Measurements from ENCODE around the gene GABRR2. TPM values are rescaled to one million over a fixed set of nuclear protein-coding genes. Genes with fewer than 3 reads are reported as not detected.

The GABRR2 gene
- total and polyA plus RNA-seq, 4 donors: 0.10 to 1.7 (median 0.35) TPM

DNA sequence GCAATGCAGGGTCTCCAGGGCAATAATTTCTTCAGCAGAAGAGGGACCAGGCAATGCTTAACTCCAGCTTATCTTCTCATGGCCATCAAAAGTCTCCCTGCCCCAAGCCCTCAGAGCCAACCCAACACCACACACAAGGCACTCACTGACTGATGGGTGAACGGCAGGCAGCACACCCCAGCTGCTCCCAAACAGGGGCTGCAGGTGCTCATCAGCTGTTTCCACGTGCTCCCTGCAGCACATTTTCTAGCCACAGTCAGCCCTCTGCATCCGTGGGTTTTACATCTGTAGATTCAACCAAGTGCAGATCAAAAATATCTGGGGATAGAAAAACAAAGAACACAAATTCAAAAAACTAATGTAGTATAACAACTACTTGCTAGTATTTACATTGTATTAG, 94.0 kb downstream of the GABRR2 start:
- WGBS: 74% methylated on average over 3 of the region's 3 CpGs
- H3K36me3 ChIP-seq (ENCODE audit: control insufficient read depth in 4 of 4, insufficient read depth in 3 of 4, low read depth in 1 of 4, low read length in 3 of 4): no peaks in the 10 kb centered on the region
- no peak overlapping the region for H3K27ac ChIP-seq (ENCODE audit: low read depth in 1 of 2, low read length in 2 of 2)
- DNase-seq (ENCODE audit: low spot score): no peak
- no peak overlapping the region for H3K4me3 ChIP-seq (ENCODE audit: low read depth in 1 of 3, low read length in 3 of 3)
- H3K9me3 ChIP-seq (ENCODE audit: control insufficient read depth in 4 of 4, low read length in 3 of 4): no peaks in the 10 kb centered on the region
- no peaks in the 10 kb centered on the region for H3K27me3 ChIP-seq (ENCODE audit: control insufficient read depth in 4 of 4, insufficient read depth in 4 of 4, low read length in 3 of 4)
- TF ChIP-seq SP1 (IDR thresholded peaks at IDR 0.05) (no peak), MAX (IDR thresholded peaks at IDR 0.05) (no peak), ATF3 (IDR thresholded peaks at IDR 0.05) (no peak), GABPA (IDR thresholded peaks at IDR 0.05 in 1 of 2, conservative IDR thresholded peaks at IDR 0.05 in 1 of 2) (no peak), EGR1 (IDR thresholded peaks at IDR 0.05; ENCODE audit: low read depth in 2 of 2) (no peak)
- no peaks in the 10 kb centered on the region for H3K4me1 ChIP-seq (ENCODE audit: control insufficient read depth in 4 of 4, insufficient read depth in 4 of 4, low read length in 3 of 4)
- H3K9ac ChIP-seq (ENCODE audit: low read depth in 1 of 2, low read length in 2 of 2): no peak overlapping the region

- DNase-seq (ENCODE audit: low spot score): no peak
- 65% methylated on average over 10 of the region's 10 CpGs for WGBS
- H3K27ac ChIP-seq (ENCODE audit: low read depth in 1 of 2, low read length in 2 of 2): no peak within 1 kb of the TSS
- no peaks in the 10 kb centered on the region for H3K9me3 ChIP-seq (ENCODE audit: control insufficient read depth in 4 of 4, low read length in 3 of 4)
- H3K27me3 ChIP-seq (ENCODE audit: control insufficient read depth in 4 of 4, insufficient read depth in 4 of 4, low read length in 3 of 4): no peaks in the 10 kb centered on the region
- no peak within 1 kb of the TSS for H3K9ac ChIP-seq (ENCODE audit: low read depth in 1 of 2, low read length in 2 of 2)
- no peaks in the 10 kb centered on the region for H3K36me3 ChIP-seq (ENCODE audit: control insufficient read depth in 4 of 4, insufficient read depth in 3 of 4, low read depth in 1 of 4, low read length in 3 of 4)
- no peaks in the 10 kb centered on the region for H3K4me1 ChIP-seq (ENCODE audit: control insufficient read depth in 4 of 4, insufficient read depth in 4 of 4, low read length in 3 of 4)
- H3K4me3 ChIP-seq (ENCODE audit: low read depth in 1 of 3, low read length in 3 of 3): no peak within 1 kb of the TSS
- TF ChIP-seq FOXA2 (IDR thresholded peaks at IDR 0.05) (no peak), RXRA (IDR thresholded peaks at IDR 0.05) (no peak), JUND (IDR thresholded peaks at IDR 0.05) (no peak)
Observed at GRCh38 chr6:89217299-89217910, 97.7 kb downstream of the GABRR2 start, which contains the start of gene GABRR1. TSS of gene GABRR1 (minus strand) at chr6:89217358. CDS start at chr6:89217322, 36 bp downstream.

DNA sequence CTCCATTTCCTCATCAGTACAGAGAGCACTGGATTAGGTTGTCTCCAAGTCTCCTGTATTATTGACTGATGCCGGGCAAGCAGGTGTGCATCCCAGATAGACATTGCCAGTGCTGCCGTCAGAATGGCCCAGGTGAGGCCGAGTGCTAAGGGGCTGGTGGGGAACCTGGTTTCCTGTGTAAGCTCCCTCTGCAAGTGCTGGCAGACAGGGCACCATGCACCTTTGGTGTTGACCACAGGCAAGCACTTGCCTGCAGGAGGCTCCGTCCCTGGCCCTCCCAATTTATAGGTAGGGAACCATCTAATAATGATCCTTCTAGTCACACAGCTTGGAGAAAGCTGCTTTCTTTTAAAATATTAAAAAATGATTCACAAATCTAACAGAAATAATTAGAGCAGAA, 98.7 kb downstream of the GABRR2 start:
- Histone ChIP-seq H3K27ac (ENCODE audit: low read depth in 1 of 2, low read length in 2 of 2) (no peak overlapping the region), H3K27me3 (ENCODE audit: control insufficient read depth in 4 of 4, insufficient read depth in 4 of 4, low read length in 3 of 4) (no peaks in the 10 kb centered on the region), H3K9ac (ENCODE audit: low read depth in 1 of 2, low read length in 2 of 2) (no peak overlapping the region), H3K4me3 (ENCODE audit: low read depth in 1 of 3, low read length in 3 of 3) (no peak overlapping the region), H3K9me3 (ENCODE audit: control insufficient read depth in 4 of 4, low read length in 3 of 4) (no peaks in the 10 kb centered on the region), H3K4me1 (ENCODE audit: control insufficient read depth in 4 of 4, insufficient read depth in 4 of 4, low read length in 3 of 4) (no peaks in the 10 kb centered on the region), H3K36me3 (ENCODE audit: control insufficient read depth in 4 of 4, insufficient read depth in 3 of 4, low read depth in 1 of 4, low read length in 3 of 4) (no peaks in the 10 kb centered on the region)
- TF ChIP-seq FOXA1 (IDR thresholded peaks at IDR 0.05) (no peak), ATF3 (IDR thresholded peaks at IDR 0.05) (no peak)
- 88% methylated on average over 4 of the region's 4 CpGs for WGBS
- DNase-seq (ENCODE audit: low spot score): no peak

DNA sequence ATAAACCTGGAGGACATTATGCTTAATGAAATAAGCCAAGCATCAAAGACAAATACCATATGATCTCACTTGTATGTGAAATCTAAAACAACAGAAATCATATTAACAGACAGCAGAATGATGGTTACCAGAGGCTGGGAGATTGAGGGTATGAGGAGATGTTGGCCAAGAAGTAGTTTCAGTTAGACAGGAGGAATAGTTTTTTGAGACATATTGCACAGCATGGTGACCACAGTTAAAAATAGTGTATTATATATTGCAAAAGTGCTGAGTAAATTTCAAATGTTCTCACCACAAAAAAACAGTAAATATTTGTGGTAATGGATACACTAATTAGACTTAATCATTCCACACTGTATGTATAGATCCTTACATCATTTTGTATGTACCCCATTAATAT, 99.7 kb downstream of the GABRR2 start:
- Histone ChIP-seq H3K36me3 (ENCODE audit: control insufficient read depth in 4 of 4, insufficient read depth in 3 of 4, low read depth in 1 of 4, low read length in 3 of 4) (no peaks in the 10 kb centered on the region), H3K4me1 (ENCODE audit: control insufficient read depth in 4 of 4, insufficient read depth in 4 of 4, low read length in 3 of 4) (no peaks in the 10 kb centered on the region), H3K4me3 (ENCODE audit: low read depth in 1 of 3, low read length in 3 of 3) (no peak overlapping the region), H3K27me3 (ENCODE audit: control insufficient read depth in 4 of 4, insufficient read depth in 4 of 4, low read length in 3 of 4) (no peaks in the 10 kb centered on the region), H3K9ac (ENCODE audit: low read depth in 1 of 2, low read length in 2 of 2) (no peak overlapping the region), H3K27ac (ENCODE audit: low read depth in 1 of 2, low read length in 2 of 2) (no peak overlapping the region), H3K9me3 (ENCODE audit: control insufficient read depth in 4 of 4, low read length in 3 of 4) (no peaks in the 10 kb centered on the region)
- no peak for DNase-seq (ENCODE audit: low spot score)
- no peak for TF ChIP-seq FOXA1 (IDR thresholded peaks at IDR 0.05)
- no peak for TF ChIP-seq JUND (IDR thresholded peaks at IDR 0.05)
- TF ChIP-seq HNF4A (conservative IDR thresholded peaks at IDR 0.05): no peak
- TF ChIP-seq, protein P1, sequence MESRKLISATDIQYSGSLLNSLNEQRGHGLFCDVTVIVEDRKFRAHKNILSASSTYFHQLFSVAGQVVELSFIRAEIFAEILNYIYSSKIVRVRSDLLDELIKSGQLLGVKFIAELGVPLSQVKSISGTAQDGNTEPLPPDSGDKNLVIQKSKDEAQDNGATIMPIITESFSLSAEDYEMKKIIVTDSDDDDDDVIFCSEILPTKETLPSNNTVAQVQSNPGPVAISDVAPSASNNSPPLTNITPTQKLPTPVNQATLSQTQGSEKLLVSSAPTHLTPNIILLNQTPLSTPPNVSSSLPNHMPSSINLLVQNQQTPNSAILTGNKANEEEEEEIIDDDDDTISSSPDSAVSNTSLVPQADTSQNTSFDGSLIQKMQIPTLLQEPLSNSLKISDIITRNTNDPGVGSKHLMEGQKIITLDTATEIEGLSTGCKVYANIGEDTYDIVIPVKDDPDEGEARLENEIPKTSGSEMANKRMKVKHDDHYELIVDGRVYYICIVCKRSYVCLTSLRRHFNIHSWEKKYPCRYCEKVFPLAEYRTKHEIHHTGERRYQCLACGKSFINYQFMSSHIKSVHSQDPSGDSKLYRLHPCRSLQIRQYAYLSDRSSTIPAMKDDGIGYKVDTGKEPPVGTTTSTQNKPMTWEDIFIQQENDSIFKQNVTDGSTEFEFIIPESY (IDR thresholded peaks at IDR 0.05): no peak
- no peak for TF ChIP-seq NR2F2 (IDR thresholded peaks at IDR 0.05)
- no peak for TF ChIP-seq FOXA2 (IDR thresholded peaks at IDR 0.05)
- no peak for TF ChIP-seq EGR1 (IDR thresholded peaks at IDR 0.05; ENCODE audit: low read depth in 2 of 2)
- no peak for TF ChIP-seq TAF1 (conservative IDR thresholded peaks at IDR 0.05)
- no peak for TF ChIP-seq CTCF (IDR thresholded peaks at IDR 0.05; ENCODE audit: low read depth, low read length, missing input control)
- TF ChIP-seq ATF3 (IDR thresholded peaks at IDR 0.05): no peak
